ENCODE results near the gene TMUB1. TPM values are rescaled to one million over a fixed set of nuclear protein-coding genes. Genes with fewer than 3 reads are reported as not detected.

TMUB1 gene
- total and polyA plus RNA-seq, 9 of the 15 experiments (the other 6 are each of a cell fraction or from before 2014, with no cell fraction given), result 0.14 to 241 (median 74.1) TPM

GRCh38 chr7:151062111-151062398, 21.2 kb downstream of the TMUB1 start (continued):
- TF ChIP-seq ZBTB40 (IDR thresholded peaks at IDR 0.05) (no peak), ZBTB40 (CRISPR knock-in tag; IDR thresholded peaks at IDR 0.05) (0 out of 2 replicates have a peak, but pooled peaks have one; percentile 8), ZNF253 (CRISPR knock-in tag; conservative IDR thresholded peaks at IDR 0.05) (no peak), MTA3 (IDR thresholded peaks at IDR 0.05; ENCODE audit: borderline replicate concordance) (0 out of 2 replicates have a peak, but pooled peaks have one; percentile 8), HMGXB4 (CRISPR knock-in tag; IDR thresholded peaks at IDR 0.05) (no peak), NRF1 (conservative IDR thresholded peaks at IDR 0.05 in 1 of 2, IDR thresholded peaks at IDR 0.05 in 1 of 2) (peak; percentile 54 to 64; a peak in 3 of 4 replicates), SRSF1 (IDR thresholded peaks at IDR 0.05; ENCODE audit: low read depth, low read length) (no peak), ZNF124 (CRISPR knock-in tag; IDR thresholded peaks at IDR 0.05) (no peak), E2F6 (IDR thresholded peaks at IDR 0.05; ENCODE audit: borderline replicate concordance in 1 of 2, extremely low read depth in 1 of 2, insufficient read depth in 1 of 2, insufficient read length in 1 of 2, low read depth in 1 of 2, low read length in 1 of 2, poor library complexity in 1 of 2, severe bottlenecking in 1 of 2) (peak in 1 of 2 experiments; percentile 60)
- TF ChIP-seq, protein P1, sequence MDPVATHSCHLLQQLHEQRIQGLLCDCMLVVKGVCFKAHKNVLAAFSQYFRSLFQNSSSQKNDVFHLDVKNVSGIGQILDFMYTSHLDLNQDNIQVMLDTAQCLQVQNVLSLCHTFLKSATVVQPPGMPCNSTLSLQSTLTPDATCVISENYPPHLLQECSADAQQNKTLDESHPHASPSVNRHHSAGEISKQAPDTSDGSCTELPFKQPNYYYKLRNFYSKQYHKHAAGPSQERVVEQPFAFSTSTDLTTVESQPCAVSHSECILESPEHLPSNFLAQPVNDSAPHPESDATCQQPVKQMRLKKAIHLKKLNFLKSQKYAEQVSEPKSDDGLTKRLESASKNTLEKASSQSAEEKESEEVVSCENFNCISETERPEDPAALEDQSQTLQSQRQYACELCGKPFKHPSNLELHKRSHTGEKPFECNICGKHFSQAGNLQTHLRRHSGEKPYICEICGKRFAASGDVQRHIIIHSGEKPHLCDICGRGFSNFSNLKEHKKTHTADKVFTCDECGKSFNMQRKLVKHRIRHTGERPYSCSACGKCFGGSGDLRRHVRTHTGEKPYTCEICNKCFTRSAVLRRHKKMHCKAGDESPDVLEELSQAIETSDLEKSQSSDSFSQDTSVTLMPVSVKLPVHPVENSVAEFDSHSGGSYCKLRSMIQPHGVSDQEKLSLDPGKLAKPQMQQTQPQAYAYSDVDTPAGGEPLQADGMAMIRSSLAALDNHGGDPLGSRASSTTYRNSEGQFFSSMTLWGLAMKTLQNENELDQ (CRISPR knock-in tag; IDR thresholded peaks at IDR 0.05; ENCODE audit: borderline replicate concordance), result no peak
- TF ChIP-seq, protein P2, sequence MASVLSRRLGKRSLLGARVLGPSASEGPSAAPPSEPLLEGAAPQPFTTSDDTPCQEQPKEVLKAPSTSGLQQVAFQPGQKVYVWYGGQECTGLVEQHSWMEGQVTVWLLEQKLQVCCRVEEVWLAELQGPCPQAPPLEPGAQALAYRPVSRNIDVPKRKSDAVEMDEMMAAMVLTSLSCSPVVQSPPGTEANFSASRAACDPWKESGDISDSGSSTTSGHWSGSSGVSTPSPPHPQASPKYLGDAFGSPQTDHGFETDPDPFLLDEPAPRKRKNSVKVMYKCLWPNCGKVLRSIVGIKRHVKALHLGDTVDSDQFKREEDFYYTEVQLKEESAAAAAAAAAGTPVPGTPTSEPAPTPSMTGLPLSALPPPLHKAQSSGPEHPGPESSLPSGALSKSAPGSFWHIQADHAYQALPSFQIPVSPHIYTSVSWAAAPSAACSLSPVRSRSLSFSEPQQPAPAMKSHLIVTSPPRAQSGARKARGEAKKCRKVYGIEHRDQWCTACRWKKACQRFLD (CRISPR knock-in tag; IDR thresholded peaks at IDR 0.05), result peak; percentile 74; the same call in 1 of the 2 replicates

Measured in K562 (cell line).